NT2/D1 (cell line): Measurements from ENCODE around the gene COA8.

Experiments
- YY1 ChIP-seq: IDR thresholded peaks from 2 replicates; pipeline ENCODE4 v1.6.1; 2011; ENCODE audit not compliant: insufficient read length, insufficient read depth
- ZNF274 ChIP-seq: IDR thresholded peaks from 2 replicates; pipeline ENCODE4 v1.6.1; 2011; ENCODE audit warnings: mild to moderate bottlenecking, low read depth, low read length

GRCh38 chr14:103514596-103515421 lies 48.0 kb upstream of the COA8 start:
- no peak for TF ChIP-seq ZNF274
- TF ChIP-seq YY1: no peak
